Activated CD4-positive, alpha-beta T cell treated with anti-CD3 and anti-CD28 coated beads, Interleukin-2, amount 50 U/mL, for 48 hours (primary cell): ENCODE data around the gene RBKS.
"Not testable (repeated sequence)": the region's sequence is repeated elsewhere in the genome, so short reads cannot be mapped to it uniquely, and the experiment has no call there.

Experiments
- DNase-seq, 2 experiments: peaks; one replicate each; pipeline ENCODE4 v3.0.0-alpha.2; 2020

RBKS gene

GRCh38 chr2:27756091-27756490 is 134.1 kb downstream of the RBKS start:
- no peak for DNase-seq

GRCh38 chr2:27754831-27755230 is 135.4 kb downstream of the RBKS start:
- DNase-seq: no peak

- peak; percentile 89 to 91 for DNase-seq
These were observed 136.0 kb downstream of the RBKS start for GRCh38 chr2:27754138-27754588.

GRCh38 chr2:27752551-27753237 is 137.5 kb downstream of the RBKS start:
- no peak for DNase-seq

GRCh38 chr2:27751377-27751776 is 138.8 kb downstream of the RBKS start:
- DNase-seq: no peak

- not testable (repeated sequence) for DNase-seq
These were observed 141.2 kb downstream of the RBKS start for GRCh38 chr2:27748803-27749554.

GRCh38 chr2:27747827-27748352 is 142.3 kb downstream of the RBKS start:
- DNase-seq: no peak

GRCh38 chr2:27746325-27746724 is 143.9 kb downstream of the RBKS start:
- DNase-seq: no peak

- DNase-seq: not testable (repeated sequence)
These were observed 144.7 kb downstream of the RBKS start for GRCh38 chr2:27745494-27745893.

GRCh38 chr2:27742571-27742970 is 147.6 kb downstream of the RBKS start:
- no peak for DNase-seq

GRCh38 chr2:27741673-27742072 is 148.5 kb downstream of the RBKS start:
- no peak for DNase-seq

GRCh38 chr2:27739058-27739373 is 151.2 kb downstream of the RBKS start:
- no peak for DNase-seq

GRCh38 chr2:27738349-27739057 is 151.7 kb downstream of the RBKS start:
- DNase-seq: no peak

- no peak for DNase-seq
These were observed 152.4 kb downstream of the RBKS start for GRCh38 chr2:27737676-27738348.

GRCh38 chr2:27736890-27737204 is 153.3 kb downstream of the RBKS start:
- no peak for DNase-seq

GRCh38 chr2:27736031-27736889 is 153.9 kb downstream of the RBKS start:
- DNase-seq: no peak

- DNase-seq: peak; percentile 70 to 77
These were observed 154.8 kb downstream of the RBKS start for GRCh38 chr2:27735263-27735904.

- DNase-seq: no peak
These were observed 155.9 kb downstream of the RBKS start for GRCh38 chr2:27734305-27734704.
